ENCODE measurements around the gene SAP30L.

SAP30L gene

GRCh38 chr5:154421868-154422267 lies 23.9 kb upstream of the SAP30L start:
- DNase-seq (ENCODE audit: low spot score), result no peak

- DNase-seq (ENCODE audit: low spot score), result no peak
Observed at GRCh38 chr5:154422298-154422697, 23.5 kb upstream of the SAP30L start.

- no peak for DNase-seq (ENCODE audit: low spot score)
Observed at GRCh38 chr5:154428208-154428607, 17.6 kb upstream of the SAP30L start.

- no peak for DNase-seq (ENCODE audit: low spot score)
Observed at GRCh38 chr5:154429341-154429740, 16.5 kb upstream of the SAP30L start.

GRCh38 chr5:154430466-154430865 lies 15.3 kb upstream of the SAP30L start:
- no peak for DNase-seq (ENCODE audit: low spot score)

- no peak for DNase-seq (ENCODE audit: low spot score)
Observed at GRCh38 chr5:154430961-154431630, 14.7 kb upstream of the SAP30L start.

GRCh38 chr5:154435226-154435625 lies 10.6 kb upstream of the SAP30L start:
- DNase-seq (ENCODE audit: low spot score), result no peak

- no peak for DNase-seq (ENCODE audit: low spot score)
Observed at GRCh38 chr5:154437281-154437965, 8.4 kb upstream of the SAP30L start.

GRCh38 chr5:154440540-154440939 lies 5.3 kb upstream of the SAP30L start:
- no peak for DNase-seq (ENCODE audit: low spot score)

- DNase-seq (ENCODE audit: low spot score), result no peak
Observed at GRCh38 chr5:154442801-154443200, 3.0 kb upstream of the SAP30L start.

GRCh38 chr5:154444556-154445421 lies 1.0 kb upstream of the SAP30L start:
- DNase-seq (ENCODE audit: low spot score), result no peak

- DNase-seq (ENCODE audit: low spot score), result peak; percentile 19
Observed at GRCh38 chr5:154446195-154447088, 645 bp downstream of the SAP30L start.

- no peak for DNase-seq (ENCODE audit: low spot score)
Observed at GRCh38 chr5:154447089-154447725, 1.4 kb downstream of the SAP30L start.

GRCh38 chr5:154449786-154450185 lies 4.0 kb downstream of the SAP30L start:
- no peak for DNase-seq (ENCODE audit: low spot score)

- DNase-seq (ENCODE audit: low spot score), result no peak
Observed at GRCh38 chr5:154451957-154452356, 6.2 kb downstream of the SAP30L start.

- no peak for DNase-seq (ENCODE audit: low spot score)
Observed at GRCh38 chr5:154455585-154455984, 9.8 kb downstream of the SAP30L start.

- DNase-seq (ENCODE audit: low spot score), result no peak
Observed at GRCh38 chr5:154456540-154456939, 10.7 kb downstream of the SAP30L start.

GRCh38 chr5:154459015-154459414 lies 13.2 kb downstream of the SAP30L start:
- no peak for DNase-seq (ENCODE audit: low spot score)

GRCh38 chr5:154460172-154460571 lies 14.4 kb downstream of the SAP30L start:
- DNase-seq (ENCODE audit: low spot score), result no peak

- no peak for DNase-seq (ENCODE audit: low spot score)
Observed at GRCh38 chr5:154461531-154461930, 15.7 kb downstream of the SAP30L start.

GRCh38 chr5:154464438-154464837 lies 18.6 kb downstream of the SAP30L start:
- DNase-seq (ENCODE audit: low spot score), result no peak

Data from activated CD4-positive, alpha-beta T cell treated with anti-CD3 and anti-CD28 coated beads, Interleukin-2, Interleukin-4, amounts not matched to agents 100 ng/mL and 50 ng/mL, durations not matched to agents 16 hours and 8 hours (primary cell).